Tibial nerve (tissue), 4 donors: ENCODE measurements around the gene PRMT1.

Experiments used
- CTCF ChIP-seq, 5 experiments: fragments of 200-600 bp in 3 of 5; fragments of 450-650 bp in 2 of 5; sonication (generic) in 3 of 5; IDR thresholded peaks; one replicate each; pipeline ENCODE4 v1.5.1; 2016 to 2019; ENCODE audit warnings: antibody characterized with exemption in 5 of 5, mild to moderate bottlenecking in 3 of 5, moderate library complexity in 2 of 5
- EP300 ChIP-seq, 2 donors: sonication (generic); formaldehyde crosslinking; IDR thresholded peaks; one replicate each; pipeline ENCODE4 v1.6.1; 2017; ENCODE audit warnings: antibody characterized with exemption in 2 of 2, mild to moderate bottlenecking in 1 of 2

GRCh38 chr19:49696865-49697264 is 19.8 kb downstream of the PRMT1 start:
- TF ChIP-seq CTCF (IDR thresholded peaks at IDR 0.05), result no peak
- no peak for TF ChIP-seq EP300 (IDR thresholded peaks at IDR 0.05)
